ENCODE data around the gene SRSF1. TPM values are rescaled to one million over a fixed set of nuclear protein-coding genes. Genes with fewer than 3 reads are reported as not detected.

The SRSF1 gene
- total and polyA plus RNA-seq, 11 donors: 48.2 to 129 (median 99.7) TPM

GRCh38 chr17:58043221-58044181 lies 36.5 kb upstream of the SRSF1 start:
- no peak for DNase-seq
- Histone ChIP-seq H3K27me3 (peaks cover 0 to 11% (median 0%) of the 10 kb centered on the region in 9 donors), H3K4me3 (no peak overlapping the region), H3K36me3 (no peaks in the 10 kb centered on the region), H3K9me3 (no peaks in the 10 kb centered on the region), H3K4me1 (peaks cover 0 to 6% (median 1%) of the 10 kb centered on the region in 12 donors), H3K27ac (no peak overlapping the region)
- WGBS, 4 donors: 87 to 93% (median 90%) methylated on average over 5 of the region's 5 CpGs
- intact Hi-C loops (cut with DNase I): no loop called here
- ATAC-seq: no peak
- no peak for TF ChIP-seq CTCF (IDR thresholded peaks at IDR 0.05)
- TF ChIP-seq POLR2A (IDR thresholded peaks at IDR 0.05): no peak

- no peak for TF ChIP-seq POLR2A (IDR thresholded peaks at IDR 0.05)
- TF ChIP-seq CTCF (IDR thresholded peaks at IDR 0.05): no peak
- peaks cover 0 to 14% (median 0%) of the 10 kb centered on the region in 9 donors for H3K27me3 ChIP-seq
- no peaks in the 10 kb centered on the region for H3K9me3 ChIP-seq
- intact Hi-C loops (cut with DNase I): no loop called here
- no peak for DNase-seq
- no peak for ATAC-seq
- H3K4me3 ChIP-seq: no peak overlapping the region
- no peaks in the 10 kb centered on the region for H3K36me3 ChIP-seq
- no peak overlapping the region for H3K27ac ChIP-seq
- H3K4me1 ChIP-seq: peaks cover 0 to 2% (median 0%) of the 10 kb centered on the region in 12 donors
- WGBS, 4 donors: 53 to 68% (median 56%) methylated on average over 5 of the region's 5 CpGs
Observed at GRCh38 chr17:58041161-58041560, 34.1 kb upstream of the SRSF1 start.

DNA sequence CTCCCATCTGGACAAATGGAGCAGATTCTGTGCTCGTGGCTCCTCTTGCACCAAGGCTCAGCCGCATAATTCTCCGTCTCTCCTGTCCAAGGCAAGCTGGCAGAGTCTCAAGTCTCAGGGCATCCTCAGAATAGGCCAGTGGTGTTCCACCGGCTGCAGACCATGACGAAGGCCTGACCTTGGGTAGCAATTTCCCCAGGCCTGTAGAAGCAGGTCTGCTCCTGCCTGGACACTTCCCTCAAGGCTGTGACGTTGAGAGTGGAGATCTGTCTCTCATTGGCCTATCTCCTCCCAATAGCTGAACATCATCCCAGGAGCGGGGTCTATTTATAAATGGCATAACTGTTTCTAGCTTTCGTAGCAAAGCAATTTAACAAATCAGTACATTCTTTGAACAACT lies 33.3 kb upstream of the SRSF1 start:
- Histone ChIP-seq H3K4me3 (no peak overlapping the region), H3K27ac (no peak overlapping the region), H3K36me3 (no peaks in the 10 kb centered on the region), H3K9me3 (no peaks in the 10 kb centered on the region), H3K4me1 (no peaks in the 10 kb centered on the region), H3K27me3 (peaks cover 0 to 15% (median 0%) of the 10 kb centered on the region in 9 donors)
- ATAC-seq: no peak
- TF ChIP-seq CTCF (IDR thresholded peaks at IDR 0.05) (no peak), POLR2A (IDR thresholded peaks at IDR 0.05) (no peak)
- no peak for DNase-seq
- WGBS, 4 donors: 63 to 76% (median 73%) methylated on average over 6 to 8 of the region's 8 CpGs
- intact Hi-C loops (cut with DNase I): no loop called here

DNA sequence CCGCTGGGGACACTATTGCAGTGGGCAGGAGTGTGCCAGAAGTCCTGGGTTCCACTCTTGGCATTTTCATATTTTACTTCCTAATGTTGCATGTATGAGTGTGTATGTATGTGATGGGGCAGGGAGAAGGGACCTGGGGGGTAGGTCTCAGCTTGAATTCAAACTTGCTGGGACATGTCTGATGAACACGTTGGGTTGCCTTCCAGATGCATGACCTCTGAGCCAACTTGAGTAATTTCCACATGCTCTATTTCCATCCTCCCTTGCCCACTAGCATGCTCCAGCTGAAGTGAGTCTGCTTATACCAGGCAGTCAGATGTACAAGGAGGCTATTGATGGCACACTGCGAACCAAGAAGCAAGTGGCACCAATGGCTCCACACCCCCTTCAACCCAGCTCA lies 32.9 kb upstream of the SRSF1 start:
- no peaks in the 10 kb centered on the region for H3K36me3 ChIP-seq
- H3K27me3 ChIP-seq: peaks cover 0 to 15% (median 0%) of the 10 kb centered on the region in 9 donors
- WGBS, 4 donors: 82 to 90% (median 87%) methylated on average over 3 of the region's 3 CpGs
- no peak overlapping the region for H3K4me3 ChIP-seq
- no peak for TF ChIP-seq POLR2A (IDR thresholded peaks at IDR 0.05)
- TF ChIP-seq CTCF (IDR thresholded peaks at IDR 0.05): no peak
- ATAC-seq: no peak
- no peaks in the 10 kb centered on the region for H3K4me1 ChIP-seq
- H3K9me3 ChIP-seq: no peaks in the 10 kb centered on the region
- no peak overlapping the region for H3K27ac ChIP-seq
- DNase-seq: no peak
- intact Hi-C loops (cut with DNase I): no loop called here
